PC-3 (cell line): ENCODE data around the gene DPT. TPM values are rescaled to one million over a fixed set of nuclear protein-coding genes. Genes with fewer than 3 reads are reported as not detected.

ENCODE experiments used
- ATAC-seq: fragments of 200-7000 bp; cut with Tn5 transposase; 2 replicates; pipeline ENCODE4 v1.9.1; 2020; ENCODE audit warnings: mild to moderate bottlenecking, moderate library complexity
- BruUV-seq: library from RNA; stranded (reverse); fragments of 400-500 nt; replicated peaks from 2 replicates; lab custom pipeline; 2021; lab: Mats Ljungman, UMichigan
- CTCF ChIA-PET: fragments of 300-600 bp; sonication (Branson Sonifier 250); formaldehyde crosslinking; loops from one replicate; lab custom pipeline; 2022; ENCODE audit warnings: antibody characterized with exemption; lab: Charles Lee
- POLR2A ChIA-PET: fragments of 300-600 bp; sonication (Branson Sonifier 250); formaldehyde crosslinking; loops from one replicate; lab custom pipeline; 2022; ENCODE audit warnings: antibody characterized with exemption; ENCODE audit not compliant: unreplicated experiment; lab: Charles Lee
- DNase-seq: peaks from one replicate; pipeline ENCODE4 v3.0.0-alpha.2; 2015
- H2AFZ ChIP-seq: fragments of 300-600 bp; sonication (generic); 2 replicates; pipeline ENCODE4 v1.6.0; 2016; ENCODE audit warnings: antibody characterized with exemption, low read length
- H3F3A ChIP-seq: fragments of 300-600 bp; sonication (generic); one replicate; pipeline ENCODE4 v1.6.0; 2017; ENCODE audit warnings: antibody characterized with exemption, low read length, control low read depth, mild to moderate bottlenecking; ENCODE audit not compliant: unreplicated experiment
- H3K27ac ChIP-seq: fragments of 300-600 bp; sonication (generic); 2 replicates; pipeline ENCODE4 v1.5.1; 2016; ENCODE audit warnings: mild to moderate bottlenecking, low read length
- H3K27me3 ChIP-seq: fragments of 300-600 bp; sonication (generic); 2 replicates; pipeline ENCODE4 v1.6.1; 2016; ENCODE audit warnings: low read length, mixed read lengths
- H3K36me3 ChIP-seq: fragments of 300-600 bp; sonication (generic); 2 replicates; pipeline ENCODE4 v1.6.1; 2016; ENCODE audit warnings: low read depth, mixed run types, low read length, mixed read lengths
- H3K4me1 ChIP-seq: fragments of 300-600 bp; sonication (generic); 2 replicates; pipeline ENCODE4 v1.5.1; 2016; ENCODE audit warnings: low read length; ENCODE audit not compliant: insufficient read depth
- H3K4me2 ChIP-seq: fragments of 300-600 bp; sonication (generic); 2 replicates; pipeline ENCODE4 v1.6.0; 2016; ENCODE audit warnings: low read length
- H3K4me3 ChIP-seq: fragments of 300-600 bp; sonication (generic); 2 replicates; pipeline ENCODE4 v1.5.1; 2016; ENCODE audit warnings: mild to moderate bottlenecking, low read length, mixed read lengths
- H3K79me2 ChIP-seq: fragments of 300-600 bp; sonication (generic); 2 replicates; pipeline ENCODE4 v1.6.1; 2017; ENCODE audit warnings: low read length, mixed read lengths
- H3K9ac ChIP-seq: fragments of 300-600 bp; sonication (generic); 2 replicates; pipeline ENCODE4 v1.6.0; 2016; ENCODE audit warnings: mild to moderate bottlenecking, low read length
- H3K9me2 ChIP-seq: fragments of 300-600 bp; sonication (generic); replicated peaks from 2 replicates; pipeline ENCODE4 v1.6.1; 2016; ENCODE audit warnings: mixed run types, low read length, mixed read lengths
- H3K9me3 ChIP-seq: fragments of 300-600 bp; sonication (generic); 2 replicates; pipeline ENCODE4 v1.6.1; 2016; ENCODE audit warnings: low read length, mixed read lengths
- H4K20me1 ChIP-seq: fragments of 300-600 bp; sonication (generic); 2 replicates; pipeline ENCODE4 v1.6.1; 2016; ENCODE audit warnings: low read length, mixed read lengths
- CTCF ChIP-seq: fragments of 300-600 bp; sonication (generic); conservative IDR thresholded peaks from 2 replicates; pipeline ENCODE4 v1.5.1; 2017; ENCODE audit warnings: antibody characterized with exemption, low read depth, mild to moderate bottlenecking, low read length
- EZH2 ChIP-seq: fragments of 300-600 bp; sonication (generic); IDR thresholded peaks from one replicate; pipeline ENCODE4 v1.6.1; 2017; ENCODE audit warnings: antibody characterized with exemption, mild to moderate bottlenecking, low read length; ENCODE audit not compliant: unreplicated experiment
- EZH2phosphoT487 ChIP-seq: fragments of 300-600 bp; sonication (generic); IDR thresholded peaks from 2 replicates; pipeline ENCODE4 v1.6.1; 2018; ENCODE audit warnings: mild to moderate bottlenecking, antibody characterized with exemption, low read length, borderline replicate concordance
- intact Hi-C: fragments of 100-400 bp; cut with micrococcal nuclease; formaldehyde crosslinking; loops from 2 replicates; pipeline ENCODE4 v1.9.0; 2023
- total RNA-seq: library from RNA; depleted of rRNA; stranded (reverse); fragments of >200 nt; gene quantifications from 2 replicates; pipeline ENCODE4 v1.2.3, GENCODE V29; 2014

The DPT gene
- total RNA-seq, 1 experiment from 2014 or later, result not detected

GRCh38 chr1:168723000-168723399, 6.0 kb downstream of the DPT start:
- H3K27me3 ChIP-seq, result no peaks in the 10 kb centered on the region
- no peak overlapping the region for H3K4me2 ChIP-seq
- POLR2A ChIA-PET, result no interaction called here
- TF ChIP-seq EZH2 (no peak), CTCF (no peak), EZH2phosphoT487 (no peak)
- ATAC-seq (no peak), DNase-seq (no peak)
- intact Hi-C loops, result no loop called here
- BruUV-seq, result no TSS peak
- no peak overlapping the region for H2AFZ ChIP-seq
- H3F3A ChIP-seq, result no peaks in the 10 kb centered on the region
- no peaks in the 10 kb centered on the region for H3K9me2 ChIP-seq
- H3K79me2 ChIP-seq, result no peaks in the 10 kb centered on the region
- H4K20me1 ChIP-seq, result no peaks in the 10 kb centered on the region
- CTCF ChIA-PET, result no interaction called here
- H3K9me3 ChIP-seq, result no peaks in the 10 kb centered on the region
- H3K27ac ChIP-seq, result no peak overlapping the region
- no peak overlapping the region for H3K4me3 ChIP-seq
- H3K9ac ChIP-seq, result no peak overlapping the region
- peaks cover 16% of the 10 kb centered on the region for H3K4me1 ChIP-seq
- no peaks in the 10 kb centered on the region for H3K36me3 ChIP-seq

GRCh38 chr1:168720839-168721238, 8.2 kb downstream of the DPT start:
- no peaks in the 10 kb centered on the region for H3K36me3 ChIP-seq
- POLR2A ChIA-PET, result no interaction called here
- H3K27ac ChIP-seq, result no peak overlapping the region
- no peaks in the 10 kb centered on the region for H3F3A ChIP-seq
- H3K79me2 ChIP-seq, result no peaks in the 10 kb centered on the region
- intact Hi-C loops, result no loop called here
- H3K27me3 ChIP-seq, result no peaks in the 10 kb centered on the region
- no peaks in the 10 kb centered on the region for H3K9me3 ChIP-seq
- no peak overlapping the region for H2AFZ ChIP-seq
- H3K9ac ChIP-seq, result no peak overlapping the region
- CTCF ChIA-PET, result no interaction called here
- no peak for TF ChIP-seq EZH2phosphoT487
- TF ChIP-seq CTCF, result no peak
- TF ChIP-seq EZH2, result no peak
- no peak overlapping the region for H3K4me2 ChIP-seq
- DNase-seq (no peak), ATAC-seq (no peak)
- no peaks in the 10 kb centered on the region for H4K20me1 ChIP-seq
- H3K4me3 ChIP-seq, result no peak overlapping the region
- H3K4me1 ChIP-seq, result peaks cover 16% of the 10 kb centered on the region
- no TSS peak for BruUV-seq
- no peaks in the 10 kb centered on the region for H3K9me2 ChIP-seq

GRCh38 chr1:168719306-168720111, 9.5 kb downstream of the DPT start:
- Histone ChIP-seq H3K4me3 (no peak overlapping the region), H2AFZ (no peak overlapping the region), H4K20me1 (no peaks in the 10 kb centered on the region), H3K9ac (no peak overlapping the region), H3K9me2 (no peaks in the 10 kb centered on the region), H3K27me3 (no peaks in the 10 kb centered on the region), H3K4me1 (peaks cover 16% of the 10 kb centered on the region), H3K36me3 (no peaks in the 10 kb centered on the region), H3F3A (no peaks in the 10 kb centered on the region), H3K9me3 (no peaks in the 10 kb centered on the region), H3K4me2 (peak overlapping the region; percentile 55), H3K79me2 (no peaks in the 10 kb centered on the region), H3K27ac (peak overlapping the region; percentile 56)
- ATAC-seq (peak; percentile 98), DNase-seq (peak; percentile 96)
- ChIA-PET POLR2A (interaction anchor here (0.5 kb wide), 1 partner anchor 21 kb away, joined by 7 read pairs; no protein-coding TSS in a partner anchor), CTCF (no interaction called here)
- intact Hi-C loops, result no loop called here
- no TSS peak for BruUV-seq
- TF ChIP-seq CTCF, result no peak
- TF ChIP-seq EZH2, result no peak
- TF ChIP-seq EZH2phosphoT487, result no peak
